Ecto neural progenitor cell (in vitro differentiated cells): ENCODE data around the gene AMDHD2.
"Not testable (repeated sequence)": the region's sequence is repeated elsewhere in the genome, so short reads cannot be mapped to it uniquely, and the experiment has no call there.

Source experiments
- DNase-seq: peaks from one replicate; pipeline ENCODE4 v3.0.0-alpha.2; 2018; ENCODE audit warnings: low spot score

Gene AMDHD2

GRCh38 chr16:2520097-2520783 is at the start of gene AMDHD2:
TSS of gene AMDHD2 (plus strand) at chr16:2520371. CDS start at chr16:2520459, 88 bp downstream.
- peak; percentile 95 for DNase-seq

GRCh38 chr16:2470603-2471015 is 49.6 kb upstream of the AMDHD2 start:
- DNase-seq = no peak

GRCh38 chr16:2471016-2471652 is 49.0 kb upstream of the AMDHD2 start, which contains the start of gene NTN3:
TSS of gene NTN3 (plus strand) at chr16:2471297. CDS start at chr16:2471702, 405 bp downstream.
- DNase-seq = peak; percentile 84

- DNase-seq = peak; percentile 64
These were observed 48.3 kb upstream of the AMDHD2 start for GRCh38 chr16:2471653-2472487.

GRCh38 chr16:2472488-2472864 is 47.7 kb upstream of the AMDHD2 start:
- DNase-seq = no peak

GRCh38 chr16:2472885-2473445 is 47.2 kb upstream of the AMDHD2 start:
- no peak for DNase-seq

- no peak for DNase-seq
These were observed 46.7 kb upstream of the AMDHD2 start for GRCh38 chr16:2473446-2473926.

- peak; percentile 72 for DNase-seq
These were observed 45.9 kb upstream of the AMDHD2 start for GRCh38 chr16:2473999-2474876.

- peak; percentile 94 for DNase-seq
These were observed 45.2 kb upstream of the AMDHD2 start, which contains the start of gene TBC1D24 for GRCh38 chr16:2474877-2475412. TSS of gene TBC1D24 (plus strand) at chr16:2475127. CDS start at chr16:2496149, 21,022 bp downstream.

- no peak for DNase-seq
These were observed 44.5 kb upstream of the AMDHD2 start for GRCh38 chr16:2475413-2476344.

- no peak for DNase-seq
These were observed 43.8 kb upstream of the AMDHD2 start for GRCh38 chr16:2476345-2476720.

GRCh38 chr16:2476741-2477140 is 43.4 kb upstream of the AMDHD2 start:
- no peak for DNase-seq

GRCh38 chr16:2477327-2477726 is 42.8 kb upstream of the AMDHD2 start:
- DNase-seq = no peak

GRCh38 chr16:2478279-2478678 is 41.9 kb upstream of the AMDHD2 start:
- no peak for DNase-seq

- DNase-seq = not testable (repeated sequence)
These were observed 40.2 kb upstream of the AMDHD2 start for GRCh38 chr16:2479996-2480395.

GRCh38 chr16:2480948-2481347 is 39.2 kb upstream of the AMDHD2 start:
- DNase-seq = no peak

GRCh38 chr16:2481676-2482075 is 38.5 kb upstream of the AMDHD2 start:
- DNase-seq = no peak

- no peak for DNase-seq
These were observed 37.9 kb upstream of the AMDHD2 start for GRCh38 chr16:2482249-2482648.

- no peak for DNase-seq
These were observed 37.2 kb upstream of the AMDHD2 start for GRCh38 chr16:2482708-2483534.
